Chondrocyte (in vitro differentiated cells): ENCODE data around the gene SAFB. TPM values are rescaled to one million over a fixed set of nuclear protein-coding genes. Genes with fewer than 3 reads are reported as not detected.

Experiments used
- DNase-seq: peaks from one replicate; pipeline ENCODE4 v3.0.0; 2021; ENCODE audit warnings: mixed read lengths, low spot score
- H3K27ac Mint-ChIP-seq: one replicate; pipeline ENCODE4 v1.8.0; 2021; ENCODE audit warnings: mild to moderate bottlenecking, moderate library complexity, mixed read lengths; ENCODE audit not compliant: unreplicated experiment
- H3K27me3 Mint-ChIP-seq: 2 replicates; pipeline ENCODE4 v1.8.0; 2021; ENCODE audit warnings: low read depth, mixed read lengths
- H3K36me3 Mint-ChIP-seq: 2 replicates; pipeline ENCODE4 v1.8.0; 2021; ENCODE audit warnings: low read depth, mixed read lengths
- H3K4me1 Mint-ChIP-seq: 2 replicates; pipeline ENCODE4 v1.8.0; 2021; ENCODE audit warnings: low read depth, mild to moderate bottlenecking, mixed read lengths
- H3K4me3 Mint-ChIP-seq: one replicate; pipeline ENCODE4 v1.8.0; 2021; ENCODE audit warnings: mild to moderate bottlenecking, moderate library complexity, mixed read lengths; ENCODE audit not compliant: unreplicated experiment
- H3K9me3 Mint-ChIP-seq: 2 replicates; pipeline ENCODE4 v1.8.0; 2021; ENCODE audit warnings: low read depth, mixed read lengths
- CTCF ChIP-seq: fragments of 200-600 bp; sonication (generic); IDR thresholded peaks from 2 replicates; pipeline ENCODE4 v1.5.0; 2021; ENCODE audit warnings: antibody characterized with exemption, mild to moderate bottlenecking, moderate library complexity
- total RNA-seq: library from RNA; stranded (reverse); gene quantifications from 3 replicates; pipeline ENCODE4 v1.2.1, GENCODE V29; 2021

SAFB gene
- total RNA-seq, 1 donor from 2014 or later: 58.3 TPM

GRCh38 chr19:5619946-5620345, 2.9 kb upstream of the SAFB start:
- Mint-ChIP-seq H3K9me3 (no peaks in the 10 kb centered on the region), H3K4me3 (no peak overlapping the region), H3K27ac (no peak overlapping the region), H3K27me3 (no peaks in the 10 kb centered on the region), H3K36me3 (peaks cover 17% of the 10 kb centered on the region), H3K4me1 (peaks cover 32% of the 10 kb centered on the region)
- DNase-seq: no peak
- TF ChIP-seq CTCF: no peak

GRCh38 chr19:5621311-5621944, 1.5 kb upstream of the SAFB start:
- H3K27ac Mint-ChIP-seq: peak overlapping the region; percentile 90
- DNase-seq: no peak
- H3K36me3 Mint-ChIP-seq: peaks cover 15% of the 10 kb centered on the region
- H3K27me3 Mint-ChIP-seq: no peaks in the 10 kb centered on the region
- H3K4me3 Mint-ChIP-seq: peak overlapping the region; percentile 100
- no peak for TF ChIP-seq CTCF
- H3K4me1 Mint-ChIP-seq: peaks cover 37% of the 10 kb centered on the region
- no peaks in the 10 kb centered on the region for H3K9me3 Mint-ChIP-seq

GRCh38 chr19:5621945-5622464, 878 bp upstream of the SAFB start:
- Mint-ChIP-seq H3K9me3 (no peaks in the 10 kb centered on the region), H3K36me3 (peaks cover 18% of the 10 kb centered on the region), H3K27ac (peak overlapping the region; percentile 90), H3K27me3 (no peaks in the 10 kb centered on the region), H3K4me3 (peak overlapping the region; percentile 100), H3K4me1 (peaks cover 40% of the 10 kb centered on the region)
- no peak for DNase-seq
- TF ChIP-seq CTCF: no peak

GRCh38 chr19:5623397-5624017, 624 bp downstream of the SAFB start:
- H3K9me3 Mint-ChIP-seq: no peaks in the 10 kb centered on the region
- H3K27me3 Mint-ChIP-seq: no peaks in the 10 kb centered on the region
- DNase-seq: no peak
- peaks cover 45% of the 10 kb centered on the region for H3K4me1 Mint-ChIP-seq
- peak overlapping the region; percentile 99 for H3K27ac Mint-ChIP-seq
- TF ChIP-seq CTCF: no peak
- peaks cover 21% of the 10 kb centered on the region for H3K36me3 Mint-ChIP-seq
- H3K4me3 Mint-ChIP-seq: peak overlapping the region; percentile 100

GRCh38 chr19:5624018-5624663, 1.3 kb downstream of the SAFB start:
- H3K27ac Mint-ChIP-seq: peak overlapping the region; percentile 94
- no peak for DNase-seq
- no peaks in the 10 kb centered on the region for H3K9me3 Mint-ChIP-seq
- H3K27me3 Mint-ChIP-seq: no peaks in the 10 kb centered on the region
- TF ChIP-seq CTCF: no peak
- H3K36me3 Mint-ChIP-seq: peaks cover 23% of the 10 kb centered on the region
- peak overlapping the region; percentile 100 for H3K4me3 Mint-ChIP-seq
- H3K4me1 Mint-ChIP-seq: peaks cover 45% of the 10 kb centered on the region
